Hematopoietic multipotent progenitor cell treated with erythropoietin and hydrocortisone succinate and interleukin-3 and kit ligand, for 15 days (in vitro differentiated cells): ENCODE measurements around the gene SUGP2.

Source experiments
- DNase-seq: peaks from one replicate; pipeline ENCODE4 v3.0.0-alpha.2; 2015; ENCODE audit warnings: low spot score

SUGP2 gene

DNA sequence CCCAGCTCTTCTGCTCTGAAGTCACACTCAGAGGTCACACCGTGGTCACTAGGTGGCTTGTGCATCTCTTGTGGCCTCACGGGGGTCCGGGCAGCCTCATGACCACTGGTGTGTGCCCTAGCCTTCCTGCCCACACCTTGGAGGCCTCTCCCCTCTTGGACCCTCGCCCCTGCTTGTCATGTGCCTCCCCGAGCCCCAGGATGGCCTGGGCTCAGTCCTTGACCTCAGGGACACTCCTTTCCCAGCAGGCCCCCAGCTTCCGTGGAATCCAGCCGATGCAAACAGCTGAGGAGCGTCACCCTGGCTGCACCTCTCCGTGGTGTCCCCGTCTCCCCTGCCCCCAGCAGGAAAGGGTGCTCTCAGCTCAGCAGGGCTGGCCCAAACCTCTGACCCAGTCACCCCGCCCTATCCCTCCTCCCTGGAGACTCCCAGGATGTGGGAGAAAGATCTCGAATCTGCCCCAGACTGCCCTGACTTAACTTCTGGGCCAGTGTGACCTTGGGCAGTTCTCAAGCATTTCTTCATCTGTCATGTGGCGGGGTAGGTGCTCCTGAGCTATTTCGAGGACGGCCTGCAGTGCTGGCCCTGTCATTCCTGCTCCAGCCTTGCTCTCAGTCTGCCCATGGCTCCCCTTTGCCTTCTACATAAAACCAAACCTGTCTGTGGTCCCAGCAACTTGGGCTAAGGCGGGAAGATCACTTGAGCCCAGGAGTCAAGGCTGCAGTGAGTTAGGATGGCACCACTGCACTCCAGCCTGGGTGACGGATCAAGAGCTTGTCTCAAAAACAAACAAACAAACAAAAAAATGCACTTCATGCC is 25.9 kb upstream of the SUGP2 start:
- DNase-seq: peak; percentile 21

- DNase-seq: no peak
Observed at GRCh38 chr19:19057720-19058119, 24.4 kb upstream of the SUGP2 start.

DNA sequence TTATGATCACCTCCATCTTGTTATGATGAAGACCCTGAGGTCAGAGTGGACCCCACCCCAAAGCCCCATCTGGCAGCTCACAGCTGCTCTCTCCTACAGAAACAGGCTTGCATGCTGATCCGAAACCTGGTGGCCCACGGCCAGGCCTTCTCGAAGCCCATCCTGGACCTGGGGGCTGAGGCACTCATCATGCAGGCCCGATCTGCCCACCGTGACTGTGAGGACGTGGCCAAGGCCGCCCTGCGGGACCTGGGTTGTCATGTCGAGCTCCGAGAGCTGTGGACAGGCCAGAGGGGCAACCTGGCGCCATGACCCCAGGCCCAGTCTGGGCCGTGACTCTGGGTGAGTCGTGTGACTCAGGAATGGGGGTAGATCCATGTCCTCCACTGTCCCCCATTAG is 24.0 kb upstream of the SUGP2 start:
- DNase-seq: no peak

GRCh38 chr19:19056636-19057275 is 23.4 kb upstream of the SUGP2 start:
- no peak for DNase-seq

DNA sequence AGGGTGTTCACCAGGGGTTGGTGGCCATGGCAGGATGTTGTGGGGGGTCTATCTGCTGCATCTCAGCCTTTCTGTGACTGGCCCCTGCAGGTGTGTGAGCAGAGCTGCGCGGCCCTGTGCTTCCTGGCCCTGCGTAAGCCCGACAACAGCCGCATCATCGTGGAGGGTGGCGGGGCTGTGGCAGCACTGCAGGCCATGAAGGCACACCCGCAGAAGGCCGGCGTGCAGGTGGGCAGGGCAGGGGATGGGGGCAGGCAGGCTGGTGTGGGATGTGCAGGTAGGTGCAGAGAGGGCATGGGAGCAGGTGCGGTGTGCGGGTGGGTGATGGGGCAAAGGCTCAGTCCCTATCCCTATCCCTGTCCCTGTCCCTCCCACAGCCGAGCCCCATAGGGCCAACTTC is 22.4 kb upstream of the SUGP2 start:
- DNase-seq: no peak

DNA sequence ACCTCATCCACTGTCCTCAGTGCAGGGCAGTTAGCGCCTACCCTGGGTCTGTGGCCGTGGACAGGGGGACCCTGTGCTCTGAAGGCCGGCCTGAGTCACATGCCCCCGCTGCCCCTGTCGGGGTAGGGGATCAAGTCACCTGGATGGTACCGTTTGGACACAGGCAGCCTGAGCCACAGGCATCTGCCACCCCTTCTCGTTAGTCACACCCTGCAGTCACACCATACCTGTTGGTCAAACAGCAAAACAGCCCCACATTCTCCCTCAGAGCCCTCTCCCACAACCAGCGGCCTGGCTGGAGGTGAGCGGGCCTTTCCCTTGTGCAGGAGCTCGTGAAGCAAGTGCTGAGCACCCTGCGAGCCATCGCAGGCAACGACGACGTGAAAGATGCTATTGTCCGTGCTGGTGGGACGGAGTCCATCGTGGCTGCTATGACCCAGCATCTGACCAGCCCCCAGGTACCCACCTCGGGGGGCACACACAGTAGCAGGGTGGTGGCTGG is 21.7 kb upstream of the SUGP2 start:
- DNase-seq: no peak

GRCh38 chr19:19054315-19054938 is 21.1 kb upstream of the SUGP2 start:
- DNase-seq: no peak

DNA sequence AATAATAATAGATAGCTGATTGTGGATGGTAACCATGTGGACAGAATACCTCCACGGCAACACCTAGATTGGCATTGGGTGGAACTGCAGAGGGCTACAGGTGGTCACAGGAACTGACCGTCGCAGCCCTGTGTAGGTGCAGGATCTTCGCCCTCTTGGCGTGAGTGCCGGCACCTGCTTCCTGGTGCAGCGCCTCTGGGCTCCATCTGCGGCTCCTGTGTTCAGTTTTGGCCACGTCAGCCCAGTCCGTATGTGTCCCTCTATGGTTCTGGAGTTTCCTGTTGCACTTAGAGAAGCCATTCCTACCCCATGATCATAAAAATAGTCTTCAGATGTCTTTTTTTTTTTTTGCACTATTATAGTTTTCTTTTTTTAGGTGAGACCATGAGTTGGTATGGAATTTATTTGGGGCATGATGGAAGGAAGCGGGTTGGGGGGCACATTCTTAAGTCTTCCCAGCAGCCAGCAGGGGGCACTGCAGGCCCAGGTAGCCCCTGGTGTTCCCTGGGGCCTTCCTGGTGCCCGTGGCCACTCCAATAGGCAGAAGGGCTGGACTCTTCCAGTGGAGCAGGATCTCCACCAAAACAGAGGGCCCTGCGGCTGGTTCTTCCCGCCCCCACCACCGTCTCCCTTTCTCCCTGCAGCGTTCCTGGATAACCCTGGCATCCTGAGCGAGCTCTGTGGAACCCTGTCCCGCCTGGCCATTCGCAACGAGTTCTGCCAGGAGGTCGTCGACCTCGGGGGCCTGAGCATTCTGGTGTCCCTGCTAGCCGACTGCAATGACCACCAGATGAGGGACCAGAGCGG is 20.4 kb upstream of the SUGP2 start:
- DNase-seq: peak; percentile 82

- DNase-seq: no peak
Observed at GRCh38 chr19:19052921-19053320, 19.6 kb upstream of the SUGP2 start.

GRCh38 chr19:19051478-19052213 is 18.3 kb upstream of the SUGP2 start:
- no peak for DNase-seq

GRCh38 chr19:19050731-19051130 is 17.4 kb upstream of the SUGP2 start:
- no peak for DNase-seq

GRCh38 chr19:19050104-19050503 is 16.8 kb upstream of the SUGP2 start:
- DNase-seq: no peak

DNA sequence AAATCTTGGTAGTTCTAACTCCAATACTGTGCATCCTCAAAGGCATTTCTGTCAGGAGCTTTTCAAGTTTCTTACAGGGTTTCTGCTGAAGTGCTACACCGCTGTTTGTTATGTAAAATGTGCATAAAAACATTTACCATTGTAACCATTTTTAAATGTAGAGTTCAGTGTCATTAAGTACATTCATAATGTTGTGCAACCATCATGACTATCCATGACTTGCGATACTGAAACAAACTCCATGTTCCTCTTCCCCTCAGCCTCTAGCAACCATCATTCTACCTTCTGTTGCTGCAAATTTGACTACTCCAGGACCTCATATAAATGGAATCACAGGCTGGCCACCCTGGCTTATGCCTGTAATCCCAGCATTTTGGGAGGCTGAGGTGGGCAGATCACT is 16.1 kb upstream of the SUGP2 start:
- DNase-seq: no peak

GRCh38 chr19:19043881-19044280 is 10.6 kb upstream of the SUGP2 start:
- no peak for DNase-seq

DNA sequence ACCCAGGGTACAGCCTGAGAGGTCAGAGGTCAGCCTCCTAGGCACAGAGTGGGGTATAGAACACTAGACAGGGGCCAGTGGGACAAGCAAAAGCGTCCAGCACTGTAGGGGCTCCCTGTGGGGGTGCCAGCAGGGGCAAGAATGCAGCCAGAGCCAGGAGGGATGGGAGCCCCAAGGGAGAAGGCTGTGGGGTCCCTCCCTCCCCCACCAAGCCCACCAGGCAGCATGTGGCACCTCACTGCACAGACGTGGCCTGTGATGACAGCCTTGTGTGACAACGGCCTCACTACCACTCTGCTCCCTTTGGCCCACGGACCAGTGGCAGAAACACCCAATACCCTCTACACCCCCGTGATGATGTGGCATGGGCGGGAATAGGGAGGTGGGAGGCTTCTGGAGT is 10.2 kb upstream of the SUGP2 start:
- DNase-seq: no peak

GRCh38 chr19:19042732-19043280 is 9.5 kb upstream of the SUGP2 start:
- no peak for DNase-seq

- DNase-seq: no peak
Observed at GRCh38 chr19:19040417-19040816, 7.1 kb upstream of the SUGP2 start.

- DNase-seq: no peak
Observed at GRCh38 chr19:19039901-19040300, 6.6 kb upstream of the SUGP2 start.

DNA sequence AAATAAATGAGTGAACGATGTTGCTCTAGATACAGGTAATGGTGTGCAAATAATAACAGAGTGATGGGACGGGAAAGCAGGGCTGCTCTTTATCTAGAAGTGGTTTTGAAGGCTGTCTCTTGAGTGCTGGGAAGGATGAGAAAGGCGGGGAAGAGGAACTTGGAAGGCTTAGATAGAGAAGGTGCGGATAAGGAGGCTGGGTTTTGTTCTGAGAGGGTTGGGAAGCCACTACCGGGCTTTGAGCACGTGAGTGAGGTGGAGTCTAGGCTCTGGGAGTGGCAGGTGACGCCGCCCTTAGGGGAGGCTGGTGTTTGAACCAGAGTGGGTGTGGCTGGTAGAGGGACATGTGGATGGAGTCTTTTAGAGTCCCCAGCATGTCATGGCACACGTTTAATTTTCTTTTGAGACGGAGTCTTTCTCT is 897 bp upstream of the SUGP2 start:
- DNase-seq: peak; percentile 90

DNA sequence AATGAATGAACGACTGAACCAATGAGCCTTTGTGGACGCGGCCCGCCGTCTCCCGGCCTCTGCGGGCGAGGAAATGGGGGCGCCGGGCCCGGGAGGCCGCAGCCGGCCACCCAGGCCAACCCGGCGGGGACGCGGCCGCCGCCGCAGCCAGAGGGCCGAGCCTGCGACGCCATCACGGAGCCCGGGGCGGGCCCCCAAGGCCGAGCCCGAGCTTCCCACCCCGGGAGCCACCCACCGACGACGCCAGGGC is 216 bp downstream of the SUGP2 start:
- no peak for DNase-seq

DNA sequence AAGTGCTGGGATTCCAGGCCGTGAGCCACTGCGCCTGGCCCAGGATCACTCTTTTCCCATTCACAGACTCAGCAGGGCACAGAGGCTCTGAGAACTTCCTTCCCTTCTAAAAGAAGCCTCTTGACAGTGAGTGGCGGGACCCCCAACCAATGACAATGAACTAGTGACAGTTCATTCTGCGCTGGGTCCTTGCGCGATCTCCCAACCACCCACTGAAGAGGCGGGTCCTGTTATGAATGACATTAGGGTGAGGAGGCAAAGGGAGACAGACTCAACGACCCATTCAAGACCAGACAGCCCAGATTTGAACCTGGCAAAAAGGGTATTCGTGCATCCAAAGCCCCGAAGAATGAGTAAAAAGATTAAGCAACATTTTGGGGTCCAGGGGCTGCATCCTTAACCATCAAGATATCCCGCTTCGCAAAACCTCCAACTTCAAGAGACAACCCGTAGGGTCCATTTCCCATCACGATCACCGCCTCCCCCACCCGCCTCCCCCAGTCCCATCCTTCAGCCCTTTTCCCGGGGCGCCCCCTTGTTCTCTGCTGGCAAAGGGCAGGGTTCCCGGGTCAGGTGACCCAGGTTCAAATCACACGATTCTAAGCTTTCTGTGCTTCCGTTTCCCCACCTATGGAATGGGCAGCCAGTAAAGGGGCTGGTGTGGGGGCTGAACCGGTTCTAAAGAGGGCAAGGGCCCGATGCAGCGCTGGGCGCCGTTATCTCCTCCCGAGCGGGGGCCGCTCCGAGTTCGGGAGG is 719 bp downstream of the SUGP2 start:
- DNase-seq: peak; percentile 59
